ENCODE measurements around the gene GRM1.

DNA sequence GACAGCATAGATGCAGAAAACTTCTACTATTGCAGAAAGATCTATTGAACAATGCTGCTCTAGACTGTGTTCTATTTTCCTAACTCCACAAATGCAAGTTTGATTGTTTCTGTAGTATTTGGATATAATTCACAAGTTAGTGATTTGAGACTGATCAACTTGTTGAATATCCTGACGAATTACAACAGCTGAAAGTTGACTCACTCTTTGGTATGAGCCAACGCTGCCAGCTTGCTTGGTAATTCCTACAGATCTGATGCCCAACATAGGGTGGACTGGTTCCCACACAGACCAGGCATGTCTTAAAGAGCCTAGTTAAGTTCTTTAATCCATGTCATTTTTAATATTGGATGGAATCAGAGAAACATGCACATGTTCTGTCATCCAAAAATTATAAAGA is 283.7 kb downstream of the GRM1 start:
- TF ChIP-seq, protein P1, sequence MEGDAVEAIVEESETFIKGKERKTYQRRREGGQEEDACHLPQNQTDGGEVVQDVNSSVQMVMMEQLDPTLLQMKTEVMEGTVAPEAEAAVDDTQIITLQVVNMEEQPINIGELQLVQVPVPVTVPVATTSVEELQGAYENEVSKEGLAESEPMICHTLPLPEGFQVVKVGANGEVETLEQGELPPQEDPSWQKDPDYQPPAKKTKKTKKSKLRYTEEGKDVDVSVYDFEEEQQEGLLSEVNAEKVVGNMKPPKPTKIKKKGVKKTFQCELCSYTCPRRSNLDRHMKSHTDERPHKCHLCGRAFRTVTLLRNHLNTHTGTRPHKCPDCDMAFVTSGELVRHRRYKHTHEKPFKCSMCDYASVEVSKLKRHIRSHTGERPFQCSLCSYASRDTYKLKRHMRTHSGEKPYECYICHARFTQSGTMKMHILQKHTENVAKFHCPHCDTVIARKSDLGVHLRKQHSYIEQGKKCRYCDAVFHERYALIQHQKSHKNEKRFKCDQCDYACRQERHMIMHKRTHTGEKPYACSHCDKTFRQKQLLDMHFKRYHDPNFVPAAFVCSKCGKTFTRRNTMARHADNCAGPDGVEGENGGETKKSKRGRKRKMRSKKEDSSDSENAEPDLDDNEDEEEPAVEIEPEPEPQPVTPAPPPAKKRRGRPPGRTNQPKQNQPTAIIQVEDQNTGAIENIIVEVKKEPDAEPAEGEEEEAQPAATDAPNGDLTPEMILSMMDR (IDR thresholded peaks at IDR 0.05; ENCODE audit: low read depth, low read length): no peak
- no peak for TF ChIP-seq EZH2phosphoT487 (IDR thresholded peaks at IDR 0.05; ENCODE audit: low read depth)

Measured in OCI-LY3 (cell line).